ENCODE measurements around the gene VAV1.
"Not testable (repeated sequence)": the region's sequence is repeated elsewhere in the genome, so short reads cannot be mapped to it uniquely, and the experiment has no call there.

VAV1 gene

DNA sequence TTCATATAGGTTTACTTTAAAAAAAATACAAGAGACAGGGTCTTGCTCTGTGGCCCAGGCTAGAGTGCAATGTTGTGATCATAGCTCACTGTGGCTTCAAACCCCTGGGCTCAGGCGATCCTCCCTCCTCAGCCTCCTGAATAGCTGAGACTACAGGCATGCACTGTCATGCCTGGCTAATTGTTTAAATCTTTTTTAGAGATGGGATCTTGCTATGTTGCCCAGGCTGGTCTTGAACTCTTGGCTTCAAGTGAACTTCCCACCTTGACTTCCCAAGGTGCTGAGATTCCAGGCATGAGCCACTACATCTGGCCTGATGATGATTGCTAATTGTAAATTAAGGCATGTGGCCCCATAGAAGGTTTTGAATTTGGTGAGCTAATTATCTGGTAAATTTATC is 79.5 kb downstream of the VAV1 start:
- no peak for DNase-seq (ENCODE audit: low read depth)

DNA sequence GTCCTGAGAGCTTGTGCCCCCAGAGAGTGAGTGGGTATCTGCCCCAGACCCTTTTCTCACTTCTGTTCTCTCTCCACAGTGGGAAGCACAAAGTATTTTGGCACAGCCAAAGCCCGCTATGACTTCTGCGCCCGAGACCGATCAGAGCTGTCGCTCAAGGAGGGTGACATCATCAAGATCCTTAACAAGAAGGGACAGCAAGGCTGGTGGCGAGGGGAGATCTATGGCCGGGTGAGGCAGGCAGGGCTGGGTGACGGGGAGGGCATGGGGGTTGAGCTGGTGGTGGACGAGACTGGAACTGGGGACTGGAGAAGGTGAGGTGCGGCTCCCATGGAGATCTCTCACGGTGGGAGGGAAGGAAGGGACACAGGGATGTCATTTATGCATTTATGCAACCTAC is 81.4 kb downstream of the VAV1 start:
- no peak for DNase-seq (ENCODE audit: low read depth)

DNA sequence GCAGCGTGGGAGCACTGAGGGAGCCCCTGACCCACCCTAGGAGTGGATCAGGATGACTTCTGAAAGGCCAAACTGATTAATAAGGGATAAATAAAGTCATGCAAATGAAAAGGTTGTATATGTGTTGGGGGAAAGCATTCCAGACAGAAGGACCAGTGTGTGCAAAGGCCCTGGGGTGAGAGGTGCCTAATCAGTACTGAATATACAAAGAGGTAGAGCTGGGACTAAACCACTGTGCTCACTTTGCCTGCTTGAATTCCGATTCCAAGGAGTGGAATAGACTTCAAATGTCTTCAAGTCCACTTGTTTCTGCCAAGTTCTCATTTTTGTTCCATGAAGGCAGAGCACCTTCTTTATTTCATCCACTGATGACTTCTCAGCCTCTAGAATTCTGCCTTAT is 82.2 kb downstream of the VAV1 start:
- DNase-seq (ENCODE audit: low read depth) = no peak

DNA sequence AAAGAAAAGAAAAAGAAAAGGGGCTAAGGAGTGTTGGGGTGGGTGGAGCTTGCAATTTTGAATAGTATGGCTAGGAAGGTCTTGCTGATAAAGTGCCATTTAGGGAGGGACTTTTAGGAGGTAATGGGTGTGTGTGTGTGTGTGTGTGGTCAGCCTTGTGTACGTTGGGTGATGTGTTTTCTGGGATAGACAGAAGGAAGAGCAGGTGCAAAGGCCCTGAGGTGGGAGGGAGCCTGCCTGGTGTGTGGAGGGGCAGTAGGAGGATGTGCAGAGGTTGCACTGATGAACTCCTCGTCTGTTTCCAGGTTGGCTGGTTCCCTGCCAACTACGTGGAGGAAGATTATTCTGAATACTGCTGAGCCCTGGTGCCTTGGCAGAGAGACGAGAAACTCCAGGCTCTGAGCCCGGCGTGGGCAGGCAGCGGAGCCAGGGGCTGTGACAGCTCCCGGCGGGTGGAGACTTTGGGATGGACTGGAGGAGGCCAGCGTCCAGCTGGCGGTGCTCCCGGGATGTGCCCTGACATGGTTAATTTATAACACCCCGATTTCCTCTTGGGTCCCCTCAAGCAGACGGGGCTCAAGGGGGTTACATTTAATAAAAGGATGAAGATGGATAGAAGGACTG is 84.4 kb downstream of the VAV1 start:
- DNase-seq (ENCODE audit: low read depth) = no peak

DNA sequence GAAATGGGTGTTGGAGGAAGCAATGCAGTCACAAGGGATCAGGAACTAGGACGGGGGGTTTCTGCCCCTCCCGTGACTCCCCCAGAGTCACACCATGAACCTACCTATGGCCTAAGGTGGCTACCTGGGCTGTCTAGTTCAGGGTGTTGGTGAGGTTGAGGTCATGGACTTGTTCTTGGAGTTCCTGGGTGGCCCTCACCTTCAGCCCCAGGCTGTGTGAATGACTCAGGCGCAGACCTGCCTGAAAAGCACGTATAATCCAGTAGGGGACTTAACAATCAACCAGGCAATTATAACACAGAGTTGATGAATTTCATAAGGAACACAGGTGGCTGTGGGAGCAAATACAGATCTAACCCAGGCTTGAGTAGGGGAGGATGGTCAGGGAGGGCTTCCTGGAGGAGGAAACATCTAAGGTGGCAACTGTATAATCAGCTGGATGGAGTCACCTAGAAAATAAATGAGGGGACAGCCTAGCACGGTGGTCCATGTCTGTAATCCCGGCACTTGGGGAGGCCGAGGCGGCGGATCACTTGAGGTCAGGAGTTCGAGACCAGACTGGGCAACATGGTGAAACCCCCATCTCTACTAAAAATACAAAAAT is 89.3 kb downstream of the VAV1 start:
- no peak for DNase-seq (ENCODE audit: low read depth)

DNA sequence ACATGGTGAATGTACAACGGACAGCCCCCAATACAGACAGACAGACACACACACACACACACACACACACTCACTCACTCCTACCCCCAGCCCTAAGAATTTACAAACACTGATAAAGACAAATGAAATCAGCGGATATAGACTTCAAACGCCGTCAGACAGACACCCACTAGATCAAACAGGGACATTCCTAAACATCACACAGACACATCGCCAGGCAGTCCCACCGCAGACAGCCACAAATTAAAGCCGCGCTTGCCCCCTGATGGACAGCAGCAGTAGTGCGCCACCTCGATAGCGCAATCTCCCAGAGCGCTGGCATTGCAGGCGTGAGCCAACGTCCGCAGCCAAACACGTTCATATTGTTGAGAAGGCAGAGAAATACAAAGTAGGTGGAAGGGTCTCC is 90.2 kb downstream of the VAV1 start:
- DNase-seq (ENCODE audit: low read depth) = peak; percentile 84

DNA sequence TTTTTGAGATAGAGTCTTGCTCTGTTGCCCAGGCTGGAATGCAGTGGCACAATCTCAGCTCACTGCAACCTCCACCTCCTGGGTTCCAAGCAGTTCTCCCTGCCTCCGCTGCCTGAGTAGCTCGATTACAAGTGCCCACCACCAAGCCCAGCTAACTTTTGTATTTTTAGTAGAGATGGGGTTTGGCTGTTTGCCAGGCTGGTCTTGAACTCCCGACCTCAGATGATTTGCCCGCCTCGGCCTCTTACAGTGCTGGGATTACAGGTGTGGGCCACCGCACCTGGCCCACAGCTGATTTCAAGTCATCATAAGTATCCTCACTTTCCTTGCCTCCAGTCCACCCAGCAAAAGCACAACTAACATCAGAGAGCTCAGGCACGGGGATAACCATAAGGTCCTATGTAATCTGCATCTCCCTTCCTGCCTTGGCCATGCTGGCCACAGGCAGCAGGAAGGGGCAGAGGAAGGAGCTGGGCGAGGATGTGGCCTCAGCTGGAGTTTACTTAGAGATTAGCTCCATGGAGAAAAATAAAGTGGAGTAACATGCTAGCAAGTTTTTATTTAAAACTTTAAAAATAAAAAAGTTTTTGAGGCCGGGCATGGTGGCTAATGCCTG is 91.9 kb downstream of the VAV1 start:
- no peak for DNase-seq (ENCODE audit: low read depth)

DNA sequence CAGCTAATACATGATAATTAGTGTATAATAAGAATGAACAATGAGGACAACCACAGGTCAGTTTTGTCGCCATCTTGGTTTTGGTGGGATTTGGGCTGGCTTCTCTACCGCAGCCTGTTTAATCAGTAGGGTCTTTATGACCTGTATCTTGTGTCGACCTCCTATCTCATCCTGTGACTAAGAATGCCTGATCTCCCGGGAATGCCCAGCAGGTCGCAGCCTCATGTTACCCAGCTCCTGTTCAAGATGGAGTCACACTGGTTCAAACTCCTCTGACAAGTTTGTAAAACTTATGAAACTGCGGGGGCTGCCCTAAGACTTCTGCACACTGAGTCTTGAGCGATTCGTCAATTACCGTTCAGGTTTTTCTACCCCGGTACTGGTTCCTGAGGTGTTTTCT is 93.3 kb downstream of the VAV1 start:
- DNase-seq (ENCODE audit: low read depth) = no peak

DNA sequence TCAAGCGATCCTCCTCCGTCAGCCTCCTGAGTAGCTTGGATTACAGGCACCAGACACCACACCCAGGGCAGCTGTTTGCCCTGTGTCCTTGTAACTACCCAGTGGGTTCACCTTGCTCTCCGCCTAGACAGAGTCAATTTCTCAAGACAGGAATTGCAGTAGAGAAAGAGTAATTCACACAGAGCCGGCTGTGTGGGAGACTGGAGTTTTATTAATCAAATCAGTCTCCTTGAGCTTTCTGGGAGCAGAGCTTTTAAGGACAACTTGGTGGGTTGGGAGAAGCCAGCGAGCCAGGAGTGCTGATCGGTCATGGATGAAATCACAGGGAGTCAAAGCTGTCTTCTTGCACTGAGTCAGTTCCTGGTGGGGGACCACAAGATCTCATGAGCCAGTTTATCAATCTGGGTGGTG is 94.2 kb downstream of the VAV1 start:
- no peak for DNase-seq (ENCODE audit: low read depth)

DNA sequence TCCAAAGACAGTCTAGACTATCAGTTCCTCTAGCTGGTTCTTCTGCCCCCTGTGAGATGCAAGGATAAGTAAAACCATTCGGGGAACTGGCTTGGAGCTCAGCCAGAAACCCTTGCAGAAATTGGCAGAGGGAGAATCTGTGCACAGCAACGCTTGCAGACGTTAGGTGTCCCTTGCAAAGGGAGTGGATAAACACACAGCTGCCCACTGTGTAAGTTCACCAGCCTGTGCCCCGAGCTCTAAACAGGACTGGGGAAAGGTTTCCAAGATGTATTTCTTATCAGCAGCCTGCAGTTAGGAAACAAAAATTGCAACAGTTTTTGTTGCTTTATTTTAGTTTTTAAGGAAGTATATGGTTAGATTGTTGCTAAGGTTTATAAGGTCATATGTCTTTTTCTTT is 95.8 kb downstream of the VAV1 start:
- no peak for DNase-seq (ENCODE audit: low read depth)

DNA sequence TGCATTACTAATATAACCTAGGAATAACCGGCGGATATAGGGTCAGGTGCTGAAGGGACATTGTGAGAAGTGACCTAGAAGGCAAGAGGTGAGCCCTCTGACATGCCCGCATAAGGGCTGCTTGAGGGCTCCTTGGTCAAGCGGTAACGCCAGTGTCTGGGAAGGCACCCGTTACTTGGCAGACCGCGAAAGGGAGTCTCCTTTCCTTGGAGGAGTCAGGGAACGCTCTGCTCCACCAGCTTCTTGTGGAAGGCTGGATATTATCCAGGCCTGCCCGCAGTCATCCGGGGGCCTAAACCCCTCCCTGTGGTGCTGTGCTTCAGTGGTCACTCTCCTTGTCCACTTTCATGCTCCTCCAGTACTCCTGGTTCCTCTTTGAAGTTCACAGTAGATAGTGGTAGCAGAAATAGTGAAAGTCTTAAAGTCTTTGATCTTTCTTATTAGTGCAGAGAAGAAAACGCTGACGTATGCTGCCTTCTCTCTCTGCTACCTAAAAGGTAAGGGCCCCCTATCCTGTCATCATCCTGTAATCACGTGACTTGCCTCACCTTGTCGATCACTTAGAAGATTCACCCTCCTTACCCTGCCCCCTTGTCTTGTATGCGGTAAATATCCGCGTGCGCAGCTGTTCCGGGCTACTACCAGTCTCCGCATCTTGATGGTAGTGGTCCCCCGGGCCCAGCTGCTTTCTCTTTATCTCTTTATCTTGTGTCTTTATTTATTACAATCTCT is 96.8 kb downstream of the VAV1 start:
- not testable (repeated sequence) for DNase-seq (ENCODE audit: low read depth)

DNA sequence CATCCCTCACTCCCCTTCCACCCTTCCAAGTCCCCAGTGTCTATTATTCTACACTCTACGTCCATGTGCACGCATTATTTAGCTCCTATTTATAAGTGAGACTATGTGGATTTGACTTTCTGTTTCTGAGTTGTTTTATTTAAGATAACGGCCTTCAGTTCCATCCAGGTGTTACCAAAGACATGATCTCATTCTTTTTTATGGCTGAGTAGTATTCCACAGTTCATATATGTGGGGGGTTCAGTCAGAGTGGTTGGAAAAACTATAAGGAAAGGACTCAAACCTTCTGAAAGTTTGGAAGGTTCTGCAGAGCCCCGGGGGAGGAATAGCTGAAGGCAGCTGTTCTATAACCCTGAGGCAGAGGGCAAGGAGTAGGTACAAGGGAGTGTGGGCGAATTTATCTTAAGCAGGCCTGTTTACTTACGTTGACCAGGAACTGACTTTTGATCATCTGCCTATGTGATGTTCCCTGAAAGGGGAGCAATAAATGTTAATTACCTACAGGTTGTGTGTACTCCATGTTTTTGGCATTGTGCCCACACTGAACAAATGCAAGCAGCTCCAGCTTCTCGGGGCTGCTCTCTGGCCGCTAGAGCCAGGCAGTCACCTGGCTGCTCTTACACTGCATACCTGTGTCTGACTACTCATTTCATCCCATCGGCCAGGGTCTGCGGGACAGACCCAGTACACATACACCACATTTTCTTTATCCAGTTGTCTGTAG is 101.4 kb downstream of the VAV1 start:
- DNase-seq (ENCODE audit: low read depth) = no peak

DNA sequence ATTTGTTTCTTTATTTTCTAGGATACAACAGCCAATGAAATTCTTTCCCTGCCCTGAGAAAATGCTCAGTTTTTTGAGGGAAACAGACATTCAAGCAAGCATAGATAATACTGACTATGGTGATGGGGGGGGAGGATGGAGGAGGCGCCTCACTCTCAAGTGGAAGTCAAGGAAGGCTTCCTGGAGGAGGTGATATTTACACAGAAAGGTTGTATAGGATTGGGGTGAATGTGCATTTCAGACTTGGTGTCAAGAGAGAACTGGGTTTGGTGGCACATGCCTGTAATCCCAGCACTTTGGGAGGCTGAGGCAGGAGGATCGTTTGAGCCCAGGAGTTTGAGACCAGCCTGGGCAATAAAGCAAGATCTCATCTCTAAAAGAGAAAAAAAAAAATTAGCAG is 102.7 kb downstream of the VAV1 start:
- DNase-seq (ENCODE audit: low read depth) = no peak

DNA sequence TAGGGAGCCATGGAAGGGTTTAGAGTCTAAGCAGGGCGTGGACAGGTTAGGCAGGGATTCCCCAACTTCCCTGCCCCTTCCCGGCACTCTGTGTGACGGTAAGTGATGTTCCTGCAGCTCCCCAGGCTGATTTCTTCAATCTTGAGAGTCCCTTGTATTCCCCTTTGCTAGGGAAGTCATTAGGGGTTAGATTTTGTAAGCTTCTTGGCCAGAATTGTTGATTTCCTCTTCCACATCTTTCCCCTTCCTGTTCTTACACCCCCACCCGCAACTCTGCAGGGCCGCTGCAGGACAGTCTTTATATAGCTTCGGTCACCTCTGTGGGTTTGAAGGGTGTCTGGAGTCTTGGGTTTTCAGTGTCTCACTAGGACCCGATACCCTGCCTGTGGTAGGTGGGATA is 104.2 kb downstream of the VAV1 start:
- no peak for DNase-seq (ENCODE audit: low read depth)

DNA sequence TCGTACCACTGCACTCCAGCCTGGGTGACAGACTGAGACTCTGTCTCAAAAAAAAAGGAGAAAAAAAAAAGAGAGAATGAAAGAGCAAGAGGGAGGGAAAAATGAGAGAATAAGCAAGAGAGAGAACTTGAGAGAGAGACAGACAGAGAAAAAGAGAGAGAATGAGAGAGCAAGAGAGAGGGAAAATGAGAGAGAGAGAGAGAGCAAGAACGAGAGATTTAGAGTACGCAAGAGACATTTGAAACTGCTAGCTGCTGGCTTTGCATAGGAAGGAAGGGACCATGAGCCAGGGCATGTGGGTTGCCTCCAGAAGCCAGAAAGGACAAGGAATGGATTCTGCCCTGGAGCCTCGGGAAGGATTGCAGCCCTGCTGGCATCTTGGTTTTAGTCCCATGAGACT is 105.3 kb downstream of the VAV1 start:
- DNase-seq (ENCODE audit: low read depth) = no peak

DNA sequence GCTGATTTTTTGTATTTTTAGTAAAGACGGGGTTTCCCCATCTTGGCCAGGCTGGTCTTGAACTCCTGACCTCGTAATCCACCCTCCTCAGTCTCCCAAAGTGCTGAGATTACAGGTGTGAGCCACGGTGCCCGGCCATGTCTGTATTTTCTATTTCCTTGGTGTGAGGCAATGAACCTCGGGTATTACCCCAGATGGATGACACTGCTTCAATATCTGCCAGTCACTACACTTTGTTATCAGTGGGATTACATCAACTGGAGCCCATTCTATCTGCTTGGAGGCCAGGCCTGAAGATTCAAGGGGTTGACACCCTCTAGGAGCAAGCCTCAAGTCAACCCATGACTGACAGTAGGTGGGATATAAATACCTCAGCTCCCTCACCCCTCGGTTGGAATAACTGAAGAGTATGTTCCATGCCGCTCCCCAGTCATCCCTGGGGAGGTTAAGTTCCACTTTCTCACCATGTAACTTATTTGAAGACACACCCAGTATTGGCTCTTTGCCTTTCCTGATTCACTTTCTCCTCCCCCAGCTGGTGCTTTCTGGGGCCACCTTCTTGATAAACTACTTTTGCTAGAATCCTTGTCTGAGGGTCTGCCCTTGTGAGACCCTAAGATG is 113.9 kb downstream of the VAV1 start:
- no peak for DNase-seq (ENCODE audit: low read depth)

DNA sequence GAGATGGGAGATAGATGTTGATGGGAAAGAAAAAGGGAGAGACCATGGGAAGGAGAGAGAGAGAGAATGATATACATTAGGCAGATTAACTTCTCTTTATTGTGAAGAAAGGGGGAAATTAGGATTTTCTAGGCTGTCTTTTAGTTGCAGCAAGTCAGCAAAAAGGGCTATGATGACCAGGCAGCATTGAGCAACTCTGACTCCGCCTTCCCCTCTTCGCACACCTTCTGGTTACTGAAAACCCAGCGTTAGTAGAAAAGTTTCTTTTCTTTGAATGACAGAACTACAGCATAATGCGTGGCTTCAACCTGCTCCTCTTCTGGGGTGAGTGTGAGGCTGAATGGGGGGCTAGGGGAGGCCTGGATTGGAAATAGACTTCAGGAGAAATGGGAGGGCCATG is 114.8 kb downstream of the VAV1 start, which contains the start of gene ADGRE1:
Gene ADGRE1, plus strand, starts transcription at position 264 of the 400 bp plus-strand sequence. Its CDS starts 30 bp downstream, at position 294.
- no peak for DNase-seq (ENCODE audit: low read depth)

DNA sequence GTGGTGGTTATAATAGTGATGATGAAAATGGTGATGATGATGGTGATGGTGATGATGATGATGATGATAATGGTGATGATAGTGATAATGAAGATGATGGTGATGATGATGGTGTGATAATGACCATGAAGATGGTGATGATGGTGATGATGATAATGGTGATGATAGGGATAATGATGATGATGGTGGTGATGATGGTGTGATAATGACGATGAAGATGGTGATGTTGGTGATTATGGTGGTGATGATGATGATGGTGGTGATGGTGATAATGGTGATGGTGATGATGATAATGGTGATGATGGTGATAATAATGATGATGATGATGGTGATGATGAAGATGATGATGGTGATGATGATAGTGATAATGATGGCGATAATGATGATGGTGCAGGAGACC is 116.5 kb downstream of the VAV1 start:
- no peak for DNase-seq (ENCODE audit: low read depth)

DNA sequence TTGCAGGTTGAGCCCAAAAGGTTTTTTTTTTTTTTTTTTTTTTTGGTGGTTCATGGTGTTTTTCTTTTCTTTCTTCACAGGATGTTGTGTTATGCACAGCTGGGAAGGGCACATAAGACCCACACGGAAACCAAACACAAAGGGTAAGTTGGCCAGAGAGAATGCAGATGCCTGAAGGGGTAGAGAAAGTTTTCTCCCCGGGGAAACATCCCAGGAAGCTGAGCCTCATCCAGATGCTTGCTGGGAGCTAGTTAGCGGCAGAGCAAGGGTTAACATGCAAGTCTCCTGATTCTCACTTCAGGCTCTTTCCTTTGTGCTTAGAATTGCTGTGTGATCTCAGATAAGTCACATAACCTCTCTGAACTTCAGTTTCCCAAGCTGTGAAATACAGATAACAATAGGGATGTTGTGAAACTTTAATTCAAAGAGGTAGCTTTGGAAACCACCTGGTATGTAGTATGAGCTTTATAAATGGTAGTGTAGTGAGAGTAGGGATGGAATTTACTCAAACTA is 117.9 kb downstream of the VAV1 start:
- DNase-seq (ENCODE audit: low read depth) = no peak

DNA sequence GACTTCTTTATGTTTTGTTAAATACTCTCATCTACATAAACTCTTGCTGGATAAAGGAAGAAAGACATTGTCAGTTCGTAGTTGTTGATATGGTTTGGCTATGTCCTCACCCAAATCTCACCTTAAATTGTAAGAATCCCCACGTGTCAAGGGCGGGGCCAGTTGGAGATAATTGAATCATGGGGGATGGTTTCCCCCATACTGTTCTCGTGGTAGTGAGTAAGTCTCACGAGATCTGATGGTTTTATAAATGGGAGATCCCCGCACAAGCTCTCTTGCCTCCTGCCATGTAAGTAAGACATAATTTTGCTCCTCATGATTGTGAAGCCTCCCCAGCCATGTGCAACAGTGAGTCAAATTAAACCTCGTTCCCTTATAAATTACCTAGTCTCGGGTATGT is 118.4 kb downstream of the VAV1 start:
- DNase-seq (ENCODE audit: low read depth) = peak; percentile 11

DNA sequence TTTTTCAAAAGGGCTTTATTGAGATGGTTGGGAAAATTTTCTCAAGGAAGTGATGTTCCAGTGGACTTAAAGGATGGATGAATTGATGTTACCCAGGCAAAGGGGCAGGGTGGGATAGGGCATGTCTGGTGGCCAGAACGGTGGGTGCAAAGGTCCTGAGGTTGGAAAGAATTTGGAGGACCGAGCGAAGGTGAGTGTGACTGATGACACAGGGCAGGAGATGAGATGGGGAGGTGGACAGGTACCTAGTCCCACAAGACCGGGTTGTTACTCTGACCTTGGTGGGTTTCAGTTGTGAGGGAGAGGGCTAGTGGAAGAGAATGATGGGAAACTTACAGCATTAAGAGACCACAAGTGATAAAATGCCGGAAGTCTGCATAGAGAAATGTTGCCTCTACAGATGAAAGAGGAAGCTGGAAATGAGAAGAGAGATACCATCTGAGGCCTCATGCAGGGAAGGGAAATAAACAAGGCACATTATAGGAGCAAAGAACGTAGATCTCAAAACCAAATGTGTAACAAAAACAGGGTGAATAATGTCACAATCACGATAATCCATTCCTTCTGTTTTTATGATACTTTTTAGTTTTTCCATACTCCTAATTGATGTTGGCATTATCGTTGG is 119.4 kb downstream of the VAV1 start:
- DNase-seq (ENCODE audit: low read depth) = no peak
